Adrenal gland (tissue), 5 donors: ENCODE results near the gene MAPRE3.

Experiments
- POLR2A ChIP-seq, 2 donors: fragments of 450-650 bp; IDR thresholded peaks; one replicate each; pipeline ENCODE4 v1.6.1; 2017; ENCODE audit warnings: antibody characterized with exemption in 2 of 2, mild to moderate bottlenecking in 2 of 2, moderate library complexity in 1 of 2
- TF ChIP-seq, protein P1 (sequence below), 6 experiments: fragments of 450-650 bp in 4 of 6; fragments of 200-600 bp in 2 of 6; sonication (generic) in 1 of 6; IDR thresholded peaks; 1 replicate in 5 of 6; 2 replicates in 1 of 6; pipeline versions ENCODE4 v1.5.1 to v1.8.0; 2016 to 2021; ENCODE audit warnings: antibody characterized with exemption in 6 of 6, mild to moderate bottlenecking in 2 of 6, moderate library complexity in 1 of 6
- donor health status: DM: no; HTN: no; CAD: no.

DNA sequence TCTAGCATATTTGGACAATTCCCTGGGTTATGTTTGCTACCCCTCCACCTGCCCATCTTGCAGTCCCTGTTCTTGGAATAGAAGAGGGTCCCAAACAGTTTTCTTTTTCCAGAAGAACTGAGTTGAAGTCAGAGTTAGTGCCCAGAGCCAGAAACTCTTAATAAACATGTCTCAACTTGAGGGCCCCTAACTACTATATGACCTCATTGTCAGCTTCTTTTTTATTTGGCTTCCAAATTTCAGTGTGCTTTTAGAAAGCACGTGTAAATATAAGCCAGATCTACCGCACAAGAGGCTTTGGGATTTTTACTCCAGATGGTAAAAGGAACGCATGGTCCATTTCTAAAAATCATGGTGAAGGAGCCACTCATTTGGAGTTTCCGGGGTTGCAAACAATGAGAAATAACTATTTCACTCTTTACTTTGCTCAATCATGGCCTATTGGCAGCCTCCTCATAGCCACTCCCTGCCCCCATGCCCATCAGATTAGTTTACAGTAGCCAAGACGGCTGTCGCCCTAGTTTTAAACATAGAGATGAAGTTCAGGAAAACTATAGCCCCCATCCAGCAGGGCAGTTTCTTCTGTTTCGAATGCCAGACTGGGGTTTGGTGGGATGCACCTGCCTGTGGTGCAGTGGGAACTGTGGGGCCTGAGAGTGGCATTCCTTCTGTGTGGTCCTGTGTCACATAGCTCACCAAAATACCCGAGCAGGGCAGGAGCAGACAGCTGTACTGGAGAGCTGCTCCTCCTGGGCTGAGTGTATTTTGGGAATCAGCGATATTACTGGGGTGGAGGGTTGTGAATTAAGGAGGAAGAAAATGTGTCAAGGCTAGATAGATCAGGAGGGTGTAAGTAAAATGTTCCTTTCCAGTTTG, 1.7 kb downstream of the MAPRE3 start:
- TF ChIP-seq POLR2A (IDR thresholded peaks at IDR 0.05): no peak
- TF ChIP-seq, protein P1, sequence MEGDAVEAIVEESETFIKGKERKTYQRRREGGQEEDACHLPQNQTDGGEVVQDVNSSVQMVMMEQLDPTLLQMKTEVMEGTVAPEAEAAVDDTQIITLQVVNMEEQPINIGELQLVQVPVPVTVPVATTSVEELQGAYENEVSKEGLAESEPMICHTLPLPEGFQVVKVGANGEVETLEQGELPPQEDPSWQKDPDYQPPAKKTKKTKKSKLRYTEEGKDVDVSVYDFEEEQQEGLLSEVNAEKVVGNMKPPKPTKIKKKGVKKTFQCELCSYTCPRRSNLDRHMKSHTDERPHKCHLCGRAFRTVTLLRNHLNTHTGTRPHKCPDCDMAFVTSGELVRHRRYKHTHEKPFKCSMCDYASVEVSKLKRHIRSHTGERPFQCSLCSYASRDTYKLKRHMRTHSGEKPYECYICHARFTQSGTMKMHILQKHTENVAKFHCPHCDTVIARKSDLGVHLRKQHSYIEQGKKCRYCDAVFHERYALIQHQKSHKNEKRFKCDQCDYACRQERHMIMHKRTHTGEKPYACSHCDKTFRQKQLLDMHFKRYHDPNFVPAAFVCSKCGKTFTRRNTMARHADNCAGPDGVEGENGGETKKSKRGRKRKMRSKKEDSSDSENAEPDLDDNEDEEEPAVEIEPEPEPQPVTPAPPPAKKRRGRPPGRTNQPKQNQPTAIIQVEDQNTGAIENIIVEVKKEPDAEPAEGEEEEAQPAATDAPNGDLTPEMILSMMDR (IDR thresholded peaks at IDR 0.05): no peak
